Endothelial cell of hepatic sinusoid (primary cell): ENCODE measurements around the gene NPIPB9.

ENCODE experiments used
- in situ Hi-C: cut with HindIII; loops from 2 replicates; pipeline ENCODE4 v1.10.0; 2017; ENCODE audit warnings: low sequenced_read_pairs

NPIPB9 gene

GRCh38 chr16:28821874-28822519 lies 70.4 kb downstream of the NPIPB9 start:
- in situ Hi-C loops = no loop called here
